Subcutaneous abdominal adipose tissue (tissue), 5 donors: ENCODE data around the gene ZNF326.

Source experiments
- H3K27ac ChIP-seq: one replicate; pipeline ENCODE4 v1.7.0; 2013; ENCODE audit warnings: low read depth, mild to moderate bottlenecking, inconsistent platforms, low read length, moderate library complexity
- H3K27me3 ChIP-seq, 5 donors: one replicate each; pipeline ENCODE4 v1.7.0; 2013; ENCODE audit warnings: low read length in 5 of 5, inconsistent platforms in 1 of 5; ENCODE audit not compliant: control insufficient read depth in 5 of 5, insufficient read depth in 4 of 5
- H3K36me3 ChIP-seq, 5 donors: one replicate each; pipeline ENCODE4 v1.7.0; 2013; ENCODE audit warnings: low read length in 5 of 5; ENCODE audit not compliant: control insufficient read depth in 5 of 5, insufficient read depth in 5 of 5
- H3K4me1 ChIP-seq, 5 donors: one replicate each; pipeline ENCODE4 v1.7.0; 2013; ENCODE audit warnings: low read length in 5 of 5, mild to moderate bottlenecking in 3 of 5, moderate library complexity in 1 of 5; ENCODE audit not compliant: control insufficient read depth in 5 of 5, insufficient read depth in 5 of 5
- H3K4me3 ChIP-seq, 5 donors: one replicate each; pipeline ENCODE4 v1.7.0; 2013; ENCODE audit warnings: low read length in 5 of 5, low read depth in 1 of 5
- H3K9ac ChIP-seq, 5 donors: one replicate each; pipeline ENCODE4 v1.7.0; 2013; ENCODE audit warnings: low read length in 5 of 5, mild to moderate bottlenecking in 4 of 5, moderate library complexity in 3 of 5
- H3K9me3 ChIP-seq, 5 donors: one replicate each; pipeline ENCODE4 v1.7.0; 2013; ENCODE audit warnings: low read length in 5 of 5; ENCODE audit not compliant: control insufficient read depth in 5 of 5
- donor health status: healthy.
- donor health status: healthy.
- donor health status: healthy.
- donor health status: healthy.
- donor health status: healthy.

The ZNF326 gene

GRCh38 chr1:90068611-90069280 lies 73.8 kb downstream of the ZNF326 start:
- no peak overlapping the region for H3K27ac ChIP-seq
- H3K4me1 ChIP-seq: no peaks in the 10 kb centered on the region
- no peaks in the 10 kb centered on the region for H3K27me3 ChIP-seq
- H3K36me3 ChIP-seq: no peaks in the 10 kb centered on the region
- no peak overlapping the region for H3K4me3 ChIP-seq
- H3K9me3 ChIP-seq: peaks cover 0 to 5% (median 0%) of the 10 kb centered on the region in 5 donors
- H3K9ac ChIP-seq: no peak overlapping the region

- no peak overlapping the region for H3K27ac ChIP-seq
Observed at GRCh38 chr1:90074137-90074536, 79.2 kb downstream of the ZNF326 start.

GRCh38 chr1:90074566-90074965 lies 79.7 kb downstream of the ZNF326 start:
- Histone ChIP-seq H3K9ac (no peak overlapping the region), H3K36me3 (no peaks in the 10 kb centered on the region), H3K4me3 (no peak overlapping the region), H3K27me3 (no peaks in the 10 kb centered on the region), H3K27ac (no peak overlapping the region), H3K9me3 (no peaks in the 10 kb centered on the region), H3K4me1 (no peaks in the 10 kb centered on the region)

More at GRCh38 chr1:90074137-90074536, 79.2 kb downstream of the ZNF326 start:
- Histone ChIP-seq H3K36me3 (no peaks in the 10 kb centered on the region), H3K9ac (no peak overlapping the region), H3K27me3 (no peaks in the 10 kb centered on the region), H3K4me1 (no peaks in the 10 kb centered on the region), H3K4me3 (no peak overlapping the region), H3K9me3 (no peaks in the 10 kb centered on the region)

GRCh38 chr1:90074970-90075391 lies 80.1 kb downstream of the ZNF326 start:
- Histone ChIP-seq H3K27me3 (no peaks in the 10 kb centered on the region), H3K4me3 (no peak overlapping the region), H3K9me3 (no peaks in the 10 kb centered on the region), H3K27ac (no peak overlapping the region), H3K36me3 (no peaks in the 10 kb centered on the region), H3K9ac (no peak overlapping the region), H3K4me1 (no peaks in the 10 kb centered on the region)

GRCh38 chr1:90083995-90084394 lies 89.1 kb downstream of the ZNF326 start:
- Histone ChIP-seq H3K9me3 (peaks cover 0 to 3% (median 0%) of the 10 kb centered on the region in 5 donors), H3K4me3 (no peak overlapping the region), H3K27ac (no peak overlapping the region), H3K36me3 (no peaks in the 10 kb centered on the region), H3K4me1 (no peaks in the 10 kb centered on the region), H3K9ac (no peak overlapping the region), H3K27me3 (no peaks in the 10 kb centered on the region)
